SU-DHL-6 (cell line): ENCODE results near the gene NDUFB11.

Experiments
- H2AFZ ChIP-seq: fragments of 200-600 bp; sonication (generic); 2 replicates; pipeline ENCODE4 v1.6.1; 2014; ENCODE audit warnings: low read depth, mild to moderate bottlenecking, moderate library complexity, mixed read lengths, antibody characterized with exemption, low read length; ENCODE audit not compliant: severe bottlenecking
- H3F3A ChIP-seq: fragments of 200-600 bp; shearing (Covaris generic); 2 replicates; pipeline ENCODE4 v1.6.0; 2016; ENCODE audit warnings: antibody characterized with exemption, mild to moderate bottlenecking; ENCODE audit not compliant: insufficient read depth
- H3K27ac ChIP-seq: fragments of 200-600 bp; sonication (generic); 2 replicates; pipeline ENCODE4 v1.5.1; 2016; ENCODE audit warnings: low read depth, mild to moderate bottlenecking, low read length, moderate library complexity, mixed read lengths
- H3K27me3 ChIP-seq: fragments of 200-600 bp; sonication (generic), shearing (Covaris generic); 2 replicates; pipeline ENCODE4 v1.6.0; 2014; ENCODE audit warnings: mild to moderate bottlenecking, low read length
- H3K36me3 ChIP-seq: fragments of 200-600 bp; sonication (generic); 2 replicates; pipeline ENCODE4 v1.6.1; 2014; ENCODE audit warnings: mild to moderate bottlenecking, low read length, mixed read lengths
- H3K4me2 ChIP-seq: fragments of 300-600, 200-600 bp; shearing (Covaris generic), sonication (generic); 2 replicates; pipeline ENCODE4 v1.6.0; 2014; ENCODE audit warnings: low read length, low read depth, mild to moderate bottlenecking; ENCODE audit not compliant: poor library complexity, severe bottlenecking
- H3K4me3 ChIP-seq: fragments of 200-600 bp; sonication (generic); 2 replicates; pipeline ENCODE4 v1.5.1; 2014; ENCODE audit warnings: antibody characterized with exemption, low read length, mild to moderate bottlenecking, mixed read lengths; ENCODE audit not compliant: insufficient read depth, poor library complexity, severe bottlenecking
- H3K79me2 ChIP-seq: fragments of 200-600 bp; sonication (generic); 2 replicates; pipeline ENCODE4 v1.6.1; 2014; ENCODE audit warnings: mild to moderate bottlenecking, low read length, moderate library complexity; ENCODE audit not compliant: insufficient read depth
- H3K9ac ChIP-seq: fragments of 200-600 bp; sonication (generic); 2 replicates; pipeline ENCODE4 v1.7.0; 2014; ENCODE audit warnings: mild to moderate bottlenecking, low read length
- H3K9me2 ChIP-seq: fragments of 200-600 bp; sonication (generic); replicated peaks from 2 replicates; pipeline ENCODE4 v1.6.1; 2014; ENCODE audit warnings: low read length; ENCODE audit not compliant: insufficient read depth
- H3K9me3 ChIP-seq: fragments of 200-600 bp; sonication (generic); 2 replicates; pipeline ENCODE4 v1.6.1; 2014; ENCODE audit warnings: low read length, mixed read lengths; ENCODE audit not compliant: insufficient read depth
- H4K20me1 ChIP-seq: fragments of 200-600 bp; sonication (generic); 2 replicates; pipeline ENCODE4 v1.6.1; 2014; ENCODE audit warnings: low read depth, mild to moderate bottlenecking, antibody characterized with exemption, low read length, moderate library complexity, mixed read lengths
- EZH2phosphoT487 ChIP-seq: fragments of 200-600 bp; sonication (generic), shearing (Covaris generic); conservative IDR thresholded peaks from 2 replicates; pipeline ENCODE4 v1.6.1; 2018; ENCODE audit warnings: mild to moderate bottlenecking, antibody characterized with exemption, low read length, moderate library complexity, mixed read lengths
- TF ChIP-seq, protein P1 (sequence below): fragments of 200-600 bp; sonication (generic); IDR thresholded peaks from one replicate; pipeline ENCODE4 v1.5.1; 2017; ENCODE audit warnings: antibody characterized with exemption, mild to moderate bottlenecking, low read length, moderate library complexity; ENCODE audit not compliant: insufficient read depth, poor library complexity, severe bottlenecking

NDUFB11 gene

DNA sequence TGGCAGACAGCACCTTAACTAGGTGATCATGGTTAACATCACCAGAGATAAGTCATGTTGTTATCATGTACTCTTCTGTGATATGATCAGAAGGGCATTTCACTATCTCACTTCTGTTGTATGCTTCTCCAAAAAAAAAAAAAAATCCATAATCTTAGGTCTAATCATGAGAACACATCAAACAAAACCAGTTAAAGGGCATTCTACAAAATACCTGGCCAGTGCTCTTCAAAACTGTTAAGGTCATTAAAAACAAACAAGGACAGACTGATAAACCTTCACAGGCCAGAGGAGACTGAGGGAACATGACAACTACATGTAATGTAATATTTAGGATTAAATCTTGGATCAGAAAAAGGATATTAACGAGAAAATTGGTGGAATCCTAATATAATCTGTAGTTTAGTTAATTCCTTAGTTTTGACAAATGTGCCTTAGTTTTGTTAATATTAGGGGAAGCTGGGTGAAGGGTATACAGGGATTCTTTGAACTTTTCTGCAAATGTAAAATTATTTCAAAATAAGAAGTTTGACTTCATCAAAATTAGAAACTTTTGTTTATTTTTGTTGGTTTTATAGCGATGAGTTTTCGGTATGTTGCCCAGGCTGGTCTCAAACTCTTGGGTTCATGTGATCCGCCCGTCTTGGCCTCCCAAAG is 18.6 kb upstream of the NDUFB11 start:
- Histone ChIP-seq H3K9me3 (no peaks in the 10 kb centered on the region), H3K9me2 (no peaks in the 10 kb centered on the region), H3F3A (no peaks in the 10 kb centered on the region), H3K4me2 (no peak overlapping the region), H3K9ac (no peak overlapping the region), H3K27ac (no peak overlapping the region), H3K79me2 (peaks cover 51% of the 10 kb centered on the region), H3K27me3 (no peaks in the 10 kb centered on the region), H2AFZ (no peak overlapping the region), H3K36me3 (no peaks in the 10 kb centered on the region), H3K4me3 (no peak overlapping the region), H4K20me1 (no peaks in the 10 kb centered on the region)
- no peak for TF ChIP-seq EZH2phosphoT487
- TF ChIP-seq, protein P1, sequence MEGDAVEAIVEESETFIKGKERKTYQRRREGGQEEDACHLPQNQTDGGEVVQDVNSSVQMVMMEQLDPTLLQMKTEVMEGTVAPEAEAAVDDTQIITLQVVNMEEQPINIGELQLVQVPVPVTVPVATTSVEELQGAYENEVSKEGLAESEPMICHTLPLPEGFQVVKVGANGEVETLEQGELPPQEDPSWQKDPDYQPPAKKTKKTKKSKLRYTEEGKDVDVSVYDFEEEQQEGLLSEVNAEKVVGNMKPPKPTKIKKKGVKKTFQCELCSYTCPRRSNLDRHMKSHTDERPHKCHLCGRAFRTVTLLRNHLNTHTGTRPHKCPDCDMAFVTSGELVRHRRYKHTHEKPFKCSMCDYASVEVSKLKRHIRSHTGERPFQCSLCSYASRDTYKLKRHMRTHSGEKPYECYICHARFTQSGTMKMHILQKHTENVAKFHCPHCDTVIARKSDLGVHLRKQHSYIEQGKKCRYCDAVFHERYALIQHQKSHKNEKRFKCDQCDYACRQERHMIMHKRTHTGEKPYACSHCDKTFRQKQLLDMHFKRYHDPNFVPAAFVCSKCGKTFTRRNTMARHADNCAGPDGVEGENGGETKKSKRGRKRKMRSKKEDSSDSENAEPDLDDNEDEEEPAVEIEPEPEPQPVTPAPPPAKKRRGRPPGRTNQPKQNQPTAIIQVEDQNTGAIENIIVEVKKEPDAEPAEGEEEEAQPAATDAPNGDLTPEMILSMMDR: no peak

DNA sequence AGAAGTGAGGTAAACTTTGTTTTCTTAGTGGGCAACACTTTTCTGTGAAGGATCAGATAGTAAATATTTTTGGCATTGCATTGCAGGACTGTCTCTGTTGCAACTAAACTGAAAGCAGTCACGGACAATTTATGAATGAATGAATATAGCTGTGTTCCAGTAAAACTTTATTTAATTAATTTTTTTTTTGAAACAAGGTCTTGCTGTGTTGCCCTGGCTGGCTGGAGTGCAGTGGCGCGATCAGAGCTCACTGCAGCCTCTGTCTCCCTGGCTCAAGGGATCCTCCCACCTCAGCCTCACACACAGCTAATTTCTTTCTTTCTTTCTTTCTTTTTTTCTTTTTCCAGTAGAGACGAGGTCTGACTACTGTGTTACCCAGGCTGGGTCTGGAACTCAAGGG is 16.3 kb upstream of the NDUFB11 start:
- TF ChIP-seq, protein P1: no peak
- TF ChIP-seq EZH2phosphoT487: no peak
- H4K20me1 ChIP-seq: no peaks in the 10 kb centered on the region
- peaks cover 68% of the 10 kb centered on the region for H3K79me2 ChIP-seq
- H3K4me3 ChIP-seq: no peak overlapping the region
- H3K9me3 ChIP-seq: no peaks in the 10 kb centered on the region
- H3F3A ChIP-seq: no peaks in the 10 kb centered on the region
- no peaks in the 10 kb centered on the region for H3K9me2 ChIP-seq
- H3K9ac ChIP-seq: no peak overlapping the region
- H3K27ac ChIP-seq: no peak overlapping the region
- H3K27me3 ChIP-seq: no peaks in the 10 kb centered on the region
- H3K36me3 ChIP-seq: no peaks in the 10 kb centered on the region
- H2AFZ ChIP-seq: no peak overlapping the region
- no peak overlapping the region for H3K4me2 ChIP-seq

DNA sequence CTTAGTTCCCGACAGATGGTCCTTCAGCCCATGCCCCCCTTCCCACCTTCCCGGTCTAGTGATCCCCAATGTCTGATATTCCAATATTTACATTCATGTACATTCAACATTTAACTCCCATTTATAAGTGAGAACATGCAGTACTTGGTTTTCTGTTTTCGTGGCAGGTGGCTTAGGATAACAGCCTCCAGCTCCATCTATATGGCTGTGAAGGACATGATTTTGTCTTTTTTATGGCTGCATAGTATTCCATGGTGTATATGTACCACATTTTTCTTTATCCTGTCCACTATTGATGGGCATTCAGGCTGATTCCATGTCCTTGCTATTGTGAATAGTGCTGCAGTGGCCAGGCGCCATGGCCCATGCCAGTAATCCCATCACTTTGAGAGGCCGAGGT is 14.3 kb upstream of the NDUFB11 start:
- H3K9ac ChIP-seq: no peak overlapping the region
- no peak overlapping the region for H2AFZ ChIP-seq
- TF ChIP-seq EZH2phosphoT487: no peak
- TF ChIP-seq, protein P1: no peak
- no peaks in the 10 kb centered on the region for H3K36me3 ChIP-seq
- H3K27me3 ChIP-seq: no peaks in the 10 kb centered on the region
- H3K9me2 ChIP-seq: no peaks in the 10 kb centered on the region
- H3K9me3 ChIP-seq: no peaks in the 10 kb centered on the region
- no peak overlapping the region for H3K27ac ChIP-seq
- no peak overlapping the region for H3K4me3 ChIP-seq
- H3F3A ChIP-seq: no peaks in the 10 kb centered on the region
- peaks cover 73% of the 10 kb centered on the region for H3K79me2 ChIP-seq
- H3K4me2 ChIP-seq: no peak overlapping the region
- H4K20me1 ChIP-seq: no peaks in the 10 kb centered on the region
